NT2/D1 (cell line): ENCODE measurements around the gene SRBD1.

Source experiments
- SUZ12 ChIP-seq: IDR thresholded peaks from 2 replicates; pipeline ENCODE4 v1.6.1; 2011; ENCODE audit not compliant: insufficient read length, insufficient read depth; ENCODE audit errors: extremely low read depth
- ZNF274 ChIP-seq: IDR thresholded peaks from 2 replicates; pipeline ENCODE4 v1.6.1; 2011; ENCODE audit warnings: mild to moderate bottlenecking, low read depth, low read length

DNA sequence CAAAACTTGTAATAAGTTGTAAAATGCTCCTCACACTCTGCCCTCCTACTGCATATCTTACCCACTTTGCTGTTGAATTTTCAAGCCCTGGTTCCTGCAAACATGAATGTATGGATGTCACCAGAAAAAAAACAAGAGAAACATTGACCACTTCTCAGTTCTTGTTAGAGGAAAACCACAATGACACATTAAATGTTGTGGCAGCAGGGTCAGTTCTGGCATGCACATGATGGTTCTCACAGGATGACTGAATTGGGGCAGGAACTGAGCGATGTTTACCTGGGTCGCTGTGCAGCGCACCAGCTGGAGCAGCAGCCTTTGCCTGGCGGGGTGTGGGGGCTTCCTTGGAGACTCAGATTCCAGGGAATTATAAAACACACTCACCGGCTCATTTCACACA is 26.4 kb upstream of the SRBD1 start:
- no peak for TF ChIP-seq SUZ12
- no peak for TF ChIP-seq ZNF274
